ENCODE results near the gene DCAF12.

The DCAF12 gene

GRCh38 chr9:34106110-34106509, 20.4 kb downstream of the DCAF12 start:
- H3K4me3 ChIP-seq (ENCODE audit: low read length) = no peak overlapping the region
- DNase-seq (ENCODE audit: low read depth) = no peak
- no peak for TF ChIP-seq CTCF (conservative IDR thresholded peaks at IDR 0.05; ENCODE audit: low read depth, low read length)

DNA sequence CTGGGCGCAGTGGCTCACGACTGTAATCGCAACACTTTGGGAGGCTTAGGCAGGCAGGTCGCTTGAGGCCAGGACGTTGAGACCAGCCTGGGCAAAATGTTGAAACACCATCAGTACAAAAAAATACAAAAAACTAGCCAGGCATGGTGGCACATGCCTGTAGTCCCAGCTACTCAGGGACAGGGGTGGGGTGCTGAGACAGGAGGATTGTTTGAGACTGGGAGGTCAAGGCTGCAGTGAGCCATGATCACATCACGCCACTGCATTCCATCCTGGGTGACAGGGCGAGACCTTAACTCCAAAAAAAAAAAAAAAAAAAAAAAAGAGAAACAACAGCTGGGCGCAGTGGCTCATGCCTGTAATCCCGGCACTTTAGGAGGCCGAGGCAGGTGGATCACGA, 23.7 kb downstream of the DCAF12 start:
- no peak for DNase-seq (ENCODE audit: low read depth)
- TF ChIP-seq CTCF (conservative IDR thresholded peaks at IDR 0.05; ENCODE audit: low read depth, low read length) = no peak
- H3K4me3 ChIP-seq (ENCODE audit: low read length) = no peak overlapping the region

GRCh38 chr9:34098307-34098706, 28.2 kb downstream of the DCAF12 start:
- TF ChIP-seq CTCF (conservative IDR thresholded peaks at IDR 0.05; ENCODE audit: low read depth, low read length) = no peak
- DNase-seq (ENCODE audit: low read depth) = no peak
- no peak overlapping the region for H3K4me3 ChIP-seq (ENCODE audit: low read length)

- DNase-seq (ENCODE audit: low read depth) = no peak
- TF ChIP-seq CTCF (conservative IDR thresholded peaks at IDR 0.05; ENCODE audit: low read depth, low read length) = no peak
- no peak overlapping the region for H3K4me3 ChIP-seq (ENCODE audit: low read length)
These were observed 28.6 kb downstream of the DCAF12 start for GRCh38 chr9:34097865-34098264.

DNA sequence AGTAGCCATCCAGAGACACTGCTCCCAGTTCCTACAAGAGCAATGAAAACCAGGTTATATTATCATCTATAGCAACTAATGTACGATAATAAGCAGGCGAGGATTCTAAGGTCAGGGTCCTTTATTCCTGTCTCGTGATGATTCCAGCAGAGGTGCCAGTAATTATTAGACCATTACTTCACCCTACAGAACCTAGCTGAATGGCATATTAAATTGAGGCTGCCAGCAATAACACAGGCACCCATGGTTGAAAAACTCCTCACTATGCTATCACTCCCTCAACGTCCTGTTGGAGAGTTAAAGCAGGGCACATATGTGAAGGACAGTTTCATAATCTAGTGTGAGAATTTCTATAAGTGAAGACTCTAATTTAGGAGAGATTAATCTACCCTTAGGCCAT, 29.7 kb downstream of the DCAF12 start:
- H3K4me3 ChIP-seq (ENCODE audit: low read length) = no peak overlapping the region
- no peak for DNase-seq (ENCODE audit: low read depth)
- TF ChIP-seq CTCF (conservative IDR thresholded peaks at IDR 0.05; ENCODE audit: low read depth, low read length) = no peak

- no peak overlapping the region for H3K4me3 ChIP-seq (ENCODE audit: low read length)
- DNase-seq (ENCODE audit: low read depth) = no peak
- TF ChIP-seq CTCF (conservative IDR thresholded peaks at IDR 0.05; ENCODE audit: low read depth, low read length) = no peak
These were observed 32.9 kb downstream of the DCAF12 start for GRCh38 chr9:34093578-34093977.

- DNase-seq (ENCODE audit: low read depth) = no peak
- no peak overlapping the region for H3K4me3 ChIP-seq (ENCODE audit: low read length)
- no peak for TF ChIP-seq CTCF (conservative IDR thresholded peaks at IDR 0.05; ENCODE audit: low read depth, low read length)
These were observed 37.2 kb downstream of the DCAF12 start for GRCh38 chr9:34089311-34089710.
